PC-3 (cell line): ENCODE measurements around the gene GFRA1. TPM values are rescaled to one million over a fixed set of nuclear protein-coding genes. Genes with fewer than 3 reads are reported as not detected.

Source experiments
- ATAC-seq: fragments of 200-7000 bp; cut with Tn5 transposase; 2 replicates; pipeline ENCODE4 v1.9.1; 2020; ENCODE audit warnings: mild to moderate bottlenecking, moderate library complexity
- BruUV-seq: library from RNA; stranded (reverse); fragments of 400-500 nt; replicated peaks from 2 replicates; lab custom pipeline; 2021; lab: Mats Ljungman, UMichigan
- CTCF ChIA-PET: fragments of 300-600 bp; sonication (Branson Sonifier 250); formaldehyde crosslinking; loops from one replicate; lab custom pipeline; 2022; ENCODE audit warnings: antibody characterized with exemption; lab: Charles Lee
- POLR2A ChIA-PET: fragments of 300-600 bp; sonication (Branson Sonifier 250); formaldehyde crosslinking; loops from one replicate; lab custom pipeline; 2022; ENCODE audit warnings: antibody characterized with exemption; ENCODE audit not compliant: unreplicated experiment; lab: Charles Lee
- DNase-seq: peaks from one replicate; pipeline ENCODE4 v3.0.0-alpha.2; 2015
- H2AFZ ChIP-seq: fragments of 300-600 bp; sonication (generic); 2 replicates; pipeline ENCODE4 v1.6.0; 2016; ENCODE audit warnings: antibody characterized with exemption, low read length
- H3F3A ChIP-seq: fragments of 300-600 bp; sonication (generic); one replicate; pipeline ENCODE4 v1.6.0; 2017; ENCODE audit warnings: antibody characterized with exemption, low read length, control low read depth, mild to moderate bottlenecking; ENCODE audit not compliant: unreplicated experiment
- H3K27ac ChIP-seq: fragments of 300-600 bp; sonication (generic); 2 replicates; pipeline ENCODE4 v1.5.1; 2016; ENCODE audit warnings: mild to moderate bottlenecking, low read length
- H3K27me3 ChIP-seq: fragments of 300-600 bp; sonication (generic); 2 replicates; pipeline ENCODE4 v1.6.1; 2016; ENCODE audit warnings: low read length, mixed read lengths
- H3K36me3 ChIP-seq: fragments of 300-600 bp; sonication (generic); 2 replicates; pipeline ENCODE4 v1.6.1; 2016; ENCODE audit warnings: low read depth, mixed run types, low read length, mixed read lengths
- H3K4me1 ChIP-seq: fragments of 300-600 bp; sonication (generic); 2 replicates; pipeline ENCODE4 v1.5.1; 2016; ENCODE audit warnings: low read length; ENCODE audit not compliant: insufficient read depth
- H3K4me2 ChIP-seq: fragments of 300-600 bp; sonication (generic); 2 replicates; pipeline ENCODE4 v1.6.0; 2016; ENCODE audit warnings: low read length
- H3K4me3 ChIP-seq: fragments of 300-600 bp; sonication (generic); 2 replicates; pipeline ENCODE4 v1.5.1; 2016; ENCODE audit warnings: mild to moderate bottlenecking, low read length, mixed read lengths
- H3K79me2 ChIP-seq: fragments of 300-600 bp; sonication (generic); 2 replicates; pipeline ENCODE4 v1.6.1; 2017; ENCODE audit warnings: low read length, mixed read lengths
- H3K9ac ChIP-seq: fragments of 300-600 bp; sonication (generic); 2 replicates; pipeline ENCODE4 v1.6.0; 2016; ENCODE audit warnings: mild to moderate bottlenecking, low read length
- H3K9me2 ChIP-seq: fragments of 300-600 bp; sonication (generic); replicated peaks from 2 replicates; pipeline ENCODE4 v1.6.1; 2016; ENCODE audit warnings: mixed run types, low read length, mixed read lengths
- H3K9me3 ChIP-seq: fragments of 300-600 bp; sonication (generic); 2 replicates; pipeline ENCODE4 v1.6.1; 2016; ENCODE audit warnings: low read length, mixed read lengths
- H4K20me1 ChIP-seq: fragments of 300-600 bp; sonication (generic); 2 replicates; pipeline ENCODE4 v1.6.1; 2016; ENCODE audit warnings: low read length, mixed read lengths
- EZH2 ChIP-seq: fragments of 300-600 bp; sonication (generic); IDR thresholded peaks from one replicate; pipeline ENCODE4 v1.6.1; 2017; ENCODE audit warnings: antibody characterized with exemption, mild to moderate bottlenecking, low read length; ENCODE audit not compliant: unreplicated experiment
- EZH2phosphoT487 ChIP-seq: fragments of 300-600 bp; sonication (generic); IDR thresholded peaks from 2 replicates; pipeline ENCODE4 v1.6.1; 2018; ENCODE audit warnings: mild to moderate bottlenecking, antibody characterized with exemption, low read length, borderline replicate concordance
- intact Hi-C: fragments of 100-400 bp; cut with micrococcal nuclease; formaldehyde crosslinking; loops from 2 replicates; pipeline ENCODE4 v1.9.0; 2023
- total RNA-seq: library from RNA; depleted of rRNA; stranded (reverse); fragments of >200 nt; gene quantifications from 2 replicates; pipeline ENCODE4 v1.2.3, GENCODE V29; 2014
- TF ChIP-seq, protein P1 (sequence below): fragments of 300-600 bp; sonication (generic); conservative IDR thresholded peaks from 2 replicates; pipeline ENCODE4 v1.5.1; 2017; ENCODE audit warnings: antibody characterized with exemption, low read depth, mild to moderate bottlenecking, low read length

GFRA1 gene
- total RNA-seq, 1 experiment from 2014 or later: not detected

DNA sequence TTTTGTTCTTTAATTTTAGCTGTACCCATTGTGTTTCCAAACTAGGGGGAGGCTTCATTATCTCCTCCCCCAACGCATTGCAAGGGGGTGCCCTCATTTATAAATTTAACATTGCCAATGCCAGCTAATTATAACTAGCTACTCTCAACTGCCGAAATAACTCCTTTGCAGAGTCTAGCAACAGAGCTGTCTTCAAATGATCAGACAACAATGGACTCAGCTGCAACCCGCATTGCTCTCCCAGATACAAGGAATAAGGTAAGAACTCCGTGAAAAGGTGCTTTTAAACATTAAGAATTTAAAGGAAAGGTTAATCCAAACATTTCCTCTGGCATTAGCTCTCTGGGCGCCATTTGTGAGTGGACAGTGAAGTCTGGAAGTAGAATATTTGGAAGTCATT is 116.2 kb downstream of the GFRA1 start:
- DNase-seq (no peak), ATAC-seq (no peak)
- Histone ChIP-seq H2AFZ (no peak overlapping the region), H3K27ac (no peak overlapping the region), H3K9me2 (no peaks in the 10 kb centered on the region), H3K9me3 (no peaks in the 10 kb centered on the region), H4K20me1 (no peaks in the 10 kb centered on the region), H3K9ac (no peak overlapping the region), H3K4me1 (no peaks in the 10 kb centered on the region), H3K79me2 (no peaks in the 10 kb centered on the region), H3K4me3 (no peak overlapping the region), H3K4me2 (no peak overlapping the region), H3K27me3 (no peaks in the 10 kb centered on the region), H3F3A (no peaks in the 10 kb centered on the region), H3K36me3 (no peaks in the 10 kb centered on the region)
- no TSS peak for BruUV-seq
- TF ChIP-seq, protein P1, sequence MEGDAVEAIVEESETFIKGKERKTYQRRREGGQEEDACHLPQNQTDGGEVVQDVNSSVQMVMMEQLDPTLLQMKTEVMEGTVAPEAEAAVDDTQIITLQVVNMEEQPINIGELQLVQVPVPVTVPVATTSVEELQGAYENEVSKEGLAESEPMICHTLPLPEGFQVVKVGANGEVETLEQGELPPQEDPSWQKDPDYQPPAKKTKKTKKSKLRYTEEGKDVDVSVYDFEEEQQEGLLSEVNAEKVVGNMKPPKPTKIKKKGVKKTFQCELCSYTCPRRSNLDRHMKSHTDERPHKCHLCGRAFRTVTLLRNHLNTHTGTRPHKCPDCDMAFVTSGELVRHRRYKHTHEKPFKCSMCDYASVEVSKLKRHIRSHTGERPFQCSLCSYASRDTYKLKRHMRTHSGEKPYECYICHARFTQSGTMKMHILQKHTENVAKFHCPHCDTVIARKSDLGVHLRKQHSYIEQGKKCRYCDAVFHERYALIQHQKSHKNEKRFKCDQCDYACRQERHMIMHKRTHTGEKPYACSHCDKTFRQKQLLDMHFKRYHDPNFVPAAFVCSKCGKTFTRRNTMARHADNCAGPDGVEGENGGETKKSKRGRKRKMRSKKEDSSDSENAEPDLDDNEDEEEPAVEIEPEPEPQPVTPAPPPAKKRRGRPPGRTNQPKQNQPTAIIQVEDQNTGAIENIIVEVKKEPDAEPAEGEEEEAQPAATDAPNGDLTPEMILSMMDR: no peak
- TF ChIP-seq EZH2 (no peak), EZH2phosphoT487 (no peak)
- intact Hi-C loops: no loop called here
- POLR2A ChIA-PET: no interaction called here
- CTCF ChIA-PET: no interaction called here

DNA sequence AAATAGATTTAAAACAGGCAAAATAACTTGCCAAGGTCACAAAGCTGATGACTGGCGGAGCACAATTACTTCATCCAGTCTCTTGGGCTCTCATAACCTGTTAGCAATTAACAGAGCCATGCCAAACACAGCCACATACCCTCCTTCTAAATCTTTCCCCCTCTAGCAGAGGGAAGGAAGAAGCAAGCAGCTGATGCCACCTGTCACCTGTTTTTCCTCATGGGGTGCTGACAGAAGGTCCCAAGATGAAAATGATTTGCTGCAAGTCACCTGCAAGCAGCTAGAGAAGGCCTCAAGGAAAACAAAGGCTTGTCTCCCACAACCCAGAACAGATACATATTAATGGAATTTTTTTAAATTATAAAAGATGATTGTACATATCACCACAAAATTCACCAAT is 117.8 kb downstream of the GFRA1 start:
- no peak for ATAC-seq
- BruUV-seq: no TSS peak
- H4K20me1 ChIP-seq: no peaks in the 10 kb centered on the region

DNA sequence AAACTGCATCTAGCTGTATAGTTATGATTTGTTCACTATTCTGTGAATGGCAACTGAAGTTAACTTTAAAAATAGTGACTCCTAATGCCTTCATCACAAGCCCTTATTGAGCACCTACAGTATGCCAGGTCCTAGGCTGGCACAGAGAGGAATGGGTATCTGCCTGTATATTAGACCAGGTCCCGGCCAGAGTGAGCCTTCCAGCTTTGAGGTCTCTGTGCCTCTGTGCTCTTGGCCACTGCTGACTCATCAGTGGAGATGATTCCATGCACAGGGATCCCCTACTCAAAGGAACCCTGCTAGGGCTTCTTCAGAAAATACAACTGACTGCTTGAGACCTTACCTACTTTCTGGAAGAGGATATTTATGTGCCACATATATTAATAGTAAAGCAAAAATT is 118.4 kb downstream of the GFRA1 start:
- ChIA-PET CTCF (no interaction called here), POLR2A (no interaction called here)
- H3K4me2 ChIP-seq: no peak overlapping the region
- no peaks in the 10 kb centered on the region for H3F3A ChIP-seq
- no TSS peak for BruUV-seq
- TF ChIP-seq EZH2phosphoT487: no peak
- TF ChIP-seq EZH2: no peak
- TF ChIP-seq, protein P1: no peak
- no peak overlapping the region for H3K4me3 ChIP-seq
- H3K4me1 ChIP-seq: no peaks in the 10 kb centered on the region
- intact Hi-C loops: no loop called here
- no peak overlapping the region for H3K27ac ChIP-seq
- no peaks in the 10 kb centered on the region for H3K27me3 ChIP-seq
- H4K20me1 ChIP-seq: no peaks in the 10 kb centered on the region
- H3K9ac ChIP-seq: no peak overlapping the region
- ATAC-seq (no peak), DNase-seq (no peak)
- no peaks in the 10 kb centered on the region for H3K9me2 ChIP-seq
- H3K79me2 ChIP-seq: no peaks in the 10 kb centered on the region
- H2AFZ ChIP-seq: no peak overlapping the region
- no peaks in the 10 kb centered on the region for H3K36me3 ChIP-seq
- no peaks in the 10 kb centered on the region for H3K9me3 ChIP-seq

More for the DNA sequence above, 117.8 kb downstream of the GFRA1 start:
- intact Hi-C loops: no loop called here
- H3K9me3 ChIP-seq: no peaks in the 10 kb centered on the region
- H3K27me3 ChIP-seq: no peaks in the 10 kb centered on the region
- no peak for TF ChIP-seq EZH2phosphoT487
- TF ChIP-seq, protein P1: no peak
- TF ChIP-seq EZH2: no peak
- no peak for DNase-seq
- no peaks in the 10 kb centered on the region for H3K4me1 ChIP-seq
- no peaks in the 10 kb centered on the region for H3K36me3 ChIP-seq
- H3K9me2 ChIP-seq: no peaks in the 10 kb centered on the region
- no peaks in the 10 kb centered on the region for H3F3A ChIP-seq
- no peak overlapping the region for H2AFZ ChIP-seq
- ChIA-PET CTCF (no interaction called here), POLR2A (no interaction called here)
- H3K79me2 ChIP-seq: no peaks in the 10 kb centered on the region
- H3K9ac ChIP-seq: no peak overlapping the region
- H3K4me2 ChIP-seq: no peak overlapping the region
- H3K27ac ChIP-seq: no peak overlapping the region
- no peak overlapping the region for H3K4me3 ChIP-seq
